H1 (cell line): ENCODE measurements around the gene ERI3. TPM values are rescaled to one million over a fixed set of nuclear protein-coding genes. Genes with fewer than 3 reads are reported as not detected.

ENCODE experiments used
- CTCF ChIA-PET: fragments of 300-600 bp; sonication (Branson Sonifier 250); formaldehyde crosslinking; loops from one replicate; lab custom pipeline; 2021; ENCODE audit not compliant: partially characterized antibody; lab: Charles Lee
- POLR2A ChIA-PET: fragments of 300-600 bp; sonication (Branson Sonifier 250); formaldehyde crosslinking; loops from one replicate; lab custom pipeline; 2021; ENCODE audit warnings: inconsistent platforms; ENCODE audit not compliant: partially characterized antibody; lab: Charles Lee
- DNase-seq, 2 experiments: peaks; one replicate each; pipeline versions ENCODE4 v3.0.0 to v3.0.0-alpha.2; 2010 to 2022; ENCODE audit warnings: low spot score in 2 of 2, low read depth in 1 of 2, mixed read lengths in 1 of 2
- FAIRE-seq: peaks from 2 replicates; lab custom pipeline; 2011; peaks lifted over from hg19 to GRCh38; lab: Jason Lieb, UNC
- H2AFZ ChIP-seq: 2 replicates; pipeline ENCODE4 v1.8.1; 2012; ENCODE audit warnings: low read length, inconsistent platforms
- H2AK5ac ChIP-seq: 2 replicates; pipeline ENCODE4 v1.6.1; 2013; ENCODE audit warnings: low read depth, low read length
- H2BK120ac ChIP-seq: replicated peaks from 2 replicates; pipeline ENCODE3; 2013; ENCODE audit warnings: low read depth, low read length, inconsistent platforms
- H2BK12ac ChIP-seq: 2 replicates; pipeline ENCODE4 v1.6.1; 2013; ENCODE audit warnings: low read depth, low read length
- H2BK15ac ChIP-seq: 2 replicates; pipeline ENCODE4 v1.6.1; 2013; ENCODE audit warnings: low read length
- H2BK20ac ChIP-seq: 2 replicates; pipeline ENCODE4 v1.6.1; 2013; ENCODE audit warnings: low read length
- H2BK5ac ChIP-seq: 2 replicates; pipeline ENCODE4 v1.6.1; 2013; ENCODE audit warnings: low read depth, low read length
- H3K14ac ChIP-seq: 2 replicates; pipeline ENCODE4 v1.6.1; 2013; ENCODE audit warnings: inconsistent platforms; ENCODE audit not compliant: insufficient read length
- H3K18ac ChIP-seq: 2 replicates; pipeline ENCODE4 v1.6.1; 2013; ENCODE audit warnings: low read length; ENCODE audit errors: extremely low read depth
- H3K23ac ChIP-seq: 2 replicates; pipeline ENCODE4 v1.6.1; 2013; ENCODE audit warnings: inconsistent platforms; ENCODE audit not compliant: insufficient read length
- H3K23me2 ChIP-seq: 2 replicates; pipeline ENCODE4 v1.6.1; 2013; ENCODE audit warnings: low read depth, low read length
- H3K27ac ChIP-seq: 2 replicates; pipeline ENCODE4 v1.6.1; 2011; ENCODE audit warnings: low read depth, low read length, inconsistent platforms
- H3K27me3 ChIP-seq, 4 experiments: replicated peaks in 1 of 4; 1 replicate in 1 of 4; 2 replicates in 3 of 4; pipeline versions ENCODE4 v1.6.1 to v1.8.1; 2011 to 2013; ENCODE audit warnings: low read length in 3 of 4, mild to moderate bottlenecking in 3 of 4, inconsistent platforms in 2 of 4, mixed read lengths in 2 of 4, moderate library complexity in 1 of 4; ENCODE audit not compliant: control insufficient read depth in 3 of 4, insufficient read depth in 3 of 4; ENCODE audit errors: extremely low read depth in 1 of 4
- H3K36me3 ChIP-seq, 4 experiments: 2 replicates each; pipeline versions ENCODE4 v1.6.1 to v1.8.1; 2011 to 2013; ENCODE audit warnings: mild to moderate bottlenecking in 4 of 4, low read length in 3 of 4, moderate library complexity in 2 of 4, control low read depth in 1 of 4, inconsistent platforms in 1 of 4; ENCODE audit not compliant: insufficient read depth in 4 of 4, control insufficient read depth in 2 of 4
- H3K4ac ChIP-seq: replicated peaks from 2 replicates; pipeline ENCODE3; 2013; ENCODE audit warnings: low read length, low read depth, mixed read lengths, inconsistent platforms; ENCODE audit not compliant: insufficient read length
- H3K4me1 ChIP-seq, 4 experiments: replicated peaks in 1 of 4; 1 replicate in 1 of 4; 2 replicates in 3 of 4; pipeline versions ENCODE4 v1.6.1 to v1.8.1; 2011 to 2013; ENCODE audit warnings: low read length in 3 of 4, inconsistent platforms in 2 of 4, mixed read lengths in 1 of 4; ENCODE audit not compliant: insufficient read depth in 4 of 4, control insufficient read depth in 3 of 4
- H3K4me2 ChIP-seq, 2 experiments: 2 replicates each; pipeline versions ENCODE4 v1.6.1 to v1.8.1; 2011 to 2013; ENCODE audit warnings: low read depth in 2 of 2, low read length in 2 of 2, control low read depth in 1 of 2, inconsistent platforms in 1 of 2, mild to moderate bottlenecking in 1 of 2; ENCODE audit not compliant: insufficient read depth in 1 of 2
- H3K4me3 ChIP-seq, 4 experiments: fragments of 200-600, 300-600 bp in 1 of 4; sonication (generic), shearing (Covaris generic), sonication (Bioruptor Twin) in 1 of 4; 2 replicates each; pipeline versions ENCODE4 v1.5.1 to v1.8.1; 2011 to 2016; ENCODE audit warnings: low read length in 4 of 4, low read depth in 3 of 4, control low read depth in 2 of 4, inconsistent platforms in 2 of 4, mild to moderate bottlenecking in 2 of 4, mixed read lengths in 1 of 4, moderate library complexity in 1 of 4; ENCODE audit not compliant: insufficient read depth in 2 of 4; ENCODE audit errors: extremely low read depth in 1 of 4
- H3K56ac ChIP-seq: replicated peaks from 2 replicates; pipeline ENCODE3; 2013; ENCODE audit warnings: low read depth, mild to moderate bottlenecking, mixed read lengths, low read length, inconsistent platforms; ENCODE audit not compliant: insufficient read length
- H3K79me1 ChIP-seq: 2 replicates; pipeline ENCODE4 v1.6.1; 2013; ENCODE audit warnings: low read depth, low read length, control low read depth
- H3K79me2 ChIP-seq, 2 experiments: 2 replicates each; pipeline versions ENCODE4 v1.6.1 to v1.8.1; 2012 to 2013; ENCODE audit warnings: low read length in 2 of 2, mild to moderate bottlenecking in 2 of 2, inconsistent platforms in 1 of 2; ENCODE audit not compliant: insufficient read depth in 2 of 2, control insufficient read depth in 1 of 2
- H3K9ac ChIP-seq, 4 experiments: replicated peaks in 1 of 4; 1 replicate in 1 of 4; 2 replicates in 3 of 4; pipeline versions ENCODE4 v1.6.1 to v1.8.1; 2011 to 2013; ENCODE audit warnings: low read depth in 3 of 4, low read length in 3 of 4, control low read depth in 2 of 4, mild to moderate bottlenecking in 2 of 4, moderate library complexity in 2 of 4, inconsistent platforms in 1 of 4; ENCODE audit errors: extremely low read depth in 1 of 4
- H3K9me3 ChIP-seq, 2 experiments: 2 replicates each; pipeline versions ENCODE4 v1.6.1 to v1.8.1; 2012 to 2013; ENCODE audit warnings: mild to moderate bottlenecking in 2 of 2, moderate library complexity in 2 of 2, control low read depth in 1 of 2, inconsistent platforms in 1 of 2, low read depth in 1 of 2, low read length in 1 of 2, mixed read lengths in 1 of 2; ENCODE audit not compliant: insufficient read depth in 2 of 2
- H4K20me1 ChIP-seq, 2 experiments: replicated peaks in 1 of 2; 2 replicates each; pipeline versions ENCODE3 to v1.8.1; 2011 to 2013; ENCODE audit warnings: inconsistent platforms in 2 of 2, low read length in 2 of 2, mild to moderate bottlenecking in 1 of 2; ENCODE audit not compliant: insufficient read depth in 2 of 2, control insufficient read depth in 1 of 2
- H4K5ac ChIP-seq: 2 replicates; pipeline ENCODE4 v1.6.1; 2013; ENCODE audit warnings: low read length, low read depth, mixed read lengths, inconsistent platforms; ENCODE audit not compliant: insufficient read length
- H4K8ac ChIP-seq: 2 replicates; pipeline ENCODE4 v1.8.0; 2013; ENCODE audit warnings: mild to moderate bottlenecking, moderate library complexity, low read length, inconsistent platforms; ENCODE audit not compliant: insufficient read depth; ENCODE audit errors: extremely low read depth
- H4K91ac ChIP-seq: replicated peaks from 2 replicates; pipeline ENCODE3; 2013; ENCODE audit warnings: low read length, mixed read lengths, inconsistent platforms; ENCODE audit not compliant: insufficient read length
- CEBPB ChIP-seq: IDR thresholded peaks from 2 replicates; pipeline ENCODE4 v1.6.1; 2012; ENCODE audit warnings: low read depth, low read length
- CHD1 ChIP-seq: IDR thresholded peaks from 2 replicates; pipeline ENCODE4 v1.6.1; 2012; ENCODE audit warnings: low read depth, low read length, improper control_type of control experiment
- E2F6 ChIP-seq: IDR thresholded peaks from 2 replicates; pipeline ENCODE4 v1.6.1; 2012; ENCODE audit warnings: inconsistent platforms
- TAF1 ChIP-seq: IDR thresholded peaks from 2 replicates; pipeline ENCODE4 v1.6.1; 2011; ENCODE audit warnings: mild to moderate bottlenecking, low read depth, low read length
- WGBS, 2 experiments: shearing (Covaris generic) in 1 of 2; methylation state at CpG; one replicate each; pipeline versions ENCODE4 v1.1.6 to v1.1.7; 2013 to 2015; ENCODE audit warnings: low lambda C conversion rate in 2 of 2, mixed read lengths in 2 of 2, inconsistent platforms in 1 of 2, low coverage in 1 of 2, missing lambda C conversion rate in 1 of 2; ENCODE audit not compliant: insufficient replicate concordance in 2 of 2, insufficient coverage in 1 of 2, insufficient read length in 1 of 2; ENCODE audit errors: extremely low coverage in 1 of 2, missing lambda C conversion rate in 1 of 2; 5-methylcytosine and 5-hydroxymethylcytosine counted together
- polyA plus RNA-seq, 7 experiments: library from polyadenylated mRNA; depleted of rRNA in 3 of 7; stranded (reverse) in 5 of 7; unstranded in 2 of 7; fragments of >200 nt in 5 of 7; fragments of 200-250 nt in 2 of 7; gene quantifications; 1 replicate in 5 of 7; 2 replicates in 1 of 7; 4 replicates in 1 of 7; pipeline versions ENCODE4 v1.2.1 to v1.2.3, GENCODE V29; 2011 to 2013; ENCODE audit warnings: missing spikeins in 2 of 7, mixed read lengths in 2 of 7
- total RNA-seq: library from RNA; stranded (reverse); fragmentation: NEBNext Ultra II Directional; extraction: Animal tissue kit (Norgen Biotek cat#: 25700); gene quantifications from 2 replicates; pipeline ENCODE4 v1.2.1, GENCODE V29; 2021
- TF ChIP-seq, protein P1 (sequence below): IDR thresholded peaks from 2 replicates; pipeline ENCODE4 v1.6.1; 2011; ENCODE audit warnings: low read depth, mild to moderate bottlenecking, low read length; ENCODE audit not compliant: insufficient read depth

ERI3 gene
- total and polyA plus RNA-seq, 2 of the 8 experiments (the other 6 are each of a cell fraction or from before 2014, with no cell fraction given), result 81.1 to 199 TPM

- H3K56ac ChIP-seq, result no peak overlapping the region
- no peak overlapping the region for H4K91ac ChIP-seq
- H3K4me1 ChIP-seq, result peaks cover 0 to 25% (median 14%) of the 10 kb centered on the region in 4 experiments; a peak in 6 of 7 replicates
- DNase-seq (no peak), FAIRE-seq (no peak)
- no peak overlapping the region for H3K4me2 ChIP-seq
- POLR2A ChIA-PET, result interaction anchor here (0.9 to 1.3 kb wide), 2 partner anchors 14 to 19 kb away, joined by 3 to 4 read pairs; no protein-coding TSS in a partner anchor
- no peak overlapping the region for H2BK12ac ChIP-seq
- H3K9ac ChIP-seq, result no peak overlapping the region
- H3K14ac ChIP-seq, result no peak overlapping the region
- no peaks in the 10 kb centered on the region; the same call in 1 of the 2 replicates for H3K23me2 ChIP-seq
- H2BK15ac ChIP-seq, result no peak overlapping the region
- H3K79me1 ChIP-seq, result no peaks in the 10 kb centered on the region
- H4K8ac ChIP-seq, result no peak overlapping the region
- no peak for TF ChIP-seq TAF1
- no peak for TF ChIP-seq CEBPB
- TF ChIP-seq CHD1, result no peak
- TF ChIP-seq, protein P1, sequence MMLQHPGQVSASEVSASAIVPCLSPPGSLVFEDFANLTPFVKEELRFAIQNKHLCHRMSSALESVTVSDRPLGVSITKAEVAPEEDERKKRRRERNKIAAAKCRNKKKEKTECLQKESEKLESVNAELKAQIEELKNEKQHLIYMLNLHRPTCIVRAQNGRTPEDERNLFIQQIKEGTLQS, result no peak
- no peak for TF ChIP-seq E2F6
- no peak overlapping the region for H4K5ac ChIP-seq
- H3K4ac ChIP-seq, result no peak overlapping the region
- no peak overlapping the region for H3K27ac ChIP-seq
- H3K79me2 ChIP-seq, result no peaks in the 10 kb centered on the region
- H2AK5ac ChIP-seq, result no peak overlapping the region
- H2AFZ ChIP-seq, result no peak overlapping the region
- CTCF ChIA-PET, result interaction anchor here (0.6 to 3.0 kb wide), 8 partner anchors 10 to 329 kb away, joined by 3 to 11 read pairs (median 4); no protein-coding TSS in a partner anchor
- 93% methylated on average over 11 of the region's 16 CpGs; no CpG with 5 or more reads in 1 of the 2 experiments for WGBS, 2 experiments
- no peak overlapping the region for H3K4me3 ChIP-seq
- H3K36me3 ChIP-seq, result peaks cover 0 to 5% (median 1%) of the 10 kb centered on the region in 4 experiments; a peak in 1 of 8 replicates
- no peak overlapping the region for H3K18ac ChIP-seq
- H2BK20ac ChIP-seq, result no peak overlapping the region
- no peaks in the 10 kb centered on the region for H3K27me3 ChIP-seq
- H4K20me1 ChIP-seq, result peaks cover 0 to 3% of the 10 kb centered on the region in 2 experiments
- H2BK5ac ChIP-seq, result no peak overlapping the region
- H2BK120ac ChIP-seq, result no peak overlapping the region
- no peaks in the 10 kb centered on the region for H3K9me3 ChIP-seq
- no peak overlapping the region for H3K23ac ChIP-seq
These were observed 112.3 kb downstream of the ERI3 start for GRCh38 chr1:44242746-44243145.
